Measurements from ENCODE around the gene ZNF516.

Gene ZNF516

GRCh38 chr18:76452357-76452756 is 42.7 kb downstream of the ZNF516 start:
- DNase-seq = peak in 1 of 2 experiments; percentile 63

DNA sequence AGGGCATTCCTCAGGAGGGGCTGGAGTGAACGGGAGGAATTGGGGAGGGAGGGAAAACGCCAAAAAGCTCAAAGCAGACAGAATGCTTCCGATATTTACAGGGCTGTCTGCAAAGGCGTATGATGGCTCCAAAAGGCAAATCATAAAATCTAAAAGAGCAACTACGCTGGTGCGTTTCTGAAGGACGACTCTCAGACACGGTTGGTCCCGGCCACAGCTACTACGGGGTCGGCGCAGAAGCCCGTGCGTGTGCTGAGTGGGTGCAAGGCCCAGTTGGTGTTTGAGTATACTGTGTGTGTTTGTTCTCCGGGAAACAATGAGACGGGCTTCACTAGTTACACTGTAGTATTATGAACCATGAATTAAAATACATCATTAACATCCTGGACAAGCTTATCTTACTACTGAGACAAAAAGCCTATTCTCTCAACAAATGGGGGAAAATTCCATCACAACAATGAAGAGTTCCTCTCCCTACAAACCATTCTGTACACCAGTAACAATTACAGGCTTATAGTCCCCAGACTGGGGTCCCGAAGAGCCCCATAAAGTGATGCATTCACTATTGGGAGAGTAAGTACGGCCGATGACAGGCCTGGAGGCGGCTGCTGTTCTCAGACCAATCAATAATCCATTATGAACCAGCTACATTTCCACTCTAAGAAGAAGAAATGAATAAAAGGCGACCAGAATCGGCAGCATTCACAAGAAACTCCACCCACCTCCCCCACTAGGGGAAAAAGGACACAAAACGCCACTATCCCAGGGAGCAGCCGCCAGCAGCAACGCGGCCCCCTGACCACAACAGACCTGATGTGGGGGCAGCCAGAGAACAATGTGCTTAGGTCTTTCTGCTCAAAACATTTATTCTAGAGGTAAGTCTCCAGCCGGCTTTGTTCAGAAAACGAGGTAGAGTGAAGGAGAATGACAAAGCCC is 43.4 kb downstream of the ZNF516 start:
- DNase-seq = peak in 1 of 2 experiments; percentile 53

DNA sequence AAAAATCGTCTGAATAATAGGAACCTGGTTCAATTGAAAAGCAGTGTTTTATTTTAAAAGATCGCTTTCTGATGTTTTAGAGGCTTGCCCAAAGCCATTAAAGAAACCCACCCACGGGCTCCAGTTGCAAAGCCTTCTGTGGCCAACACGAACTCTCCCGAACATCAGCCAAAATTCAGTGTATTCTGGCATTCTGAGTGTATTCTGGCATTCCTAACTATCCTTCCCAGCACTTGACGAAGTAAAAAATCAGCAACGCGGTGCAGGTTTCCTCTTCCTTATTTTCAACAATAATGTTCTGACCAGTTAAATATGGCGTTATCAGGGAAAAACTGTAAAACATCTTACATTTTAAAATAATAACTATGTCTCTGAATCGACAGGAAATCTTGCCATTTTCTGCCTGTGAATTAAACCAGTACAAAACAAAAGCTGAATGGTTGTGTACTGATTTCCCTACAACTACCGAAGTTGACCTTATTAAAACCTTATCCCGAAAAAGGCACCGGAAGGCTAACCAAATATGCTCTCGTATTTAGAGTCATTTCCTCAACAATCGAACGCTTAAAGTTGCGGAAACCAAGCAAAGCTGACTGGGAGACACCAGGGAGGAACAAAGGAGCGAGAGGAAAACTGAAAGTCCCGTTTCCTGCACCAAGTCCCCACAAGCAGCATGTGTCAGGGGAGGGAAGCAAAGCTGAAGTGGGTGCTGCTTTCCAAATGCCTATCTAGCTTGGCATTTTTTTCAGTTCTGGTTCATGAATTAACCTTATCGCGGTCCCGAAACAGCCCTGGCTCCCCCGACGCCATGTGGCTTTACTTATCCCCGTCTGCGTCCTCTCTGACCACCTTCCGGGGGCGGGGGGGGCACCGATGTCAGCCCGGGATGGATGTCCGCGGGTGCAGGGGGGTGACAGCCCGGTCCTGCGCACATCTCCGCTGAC is 44.3 kb downstream of the ZNF516 start:
- peak in 1 of 2 experiments; percentile 60 for DNase-seq

DNA sequence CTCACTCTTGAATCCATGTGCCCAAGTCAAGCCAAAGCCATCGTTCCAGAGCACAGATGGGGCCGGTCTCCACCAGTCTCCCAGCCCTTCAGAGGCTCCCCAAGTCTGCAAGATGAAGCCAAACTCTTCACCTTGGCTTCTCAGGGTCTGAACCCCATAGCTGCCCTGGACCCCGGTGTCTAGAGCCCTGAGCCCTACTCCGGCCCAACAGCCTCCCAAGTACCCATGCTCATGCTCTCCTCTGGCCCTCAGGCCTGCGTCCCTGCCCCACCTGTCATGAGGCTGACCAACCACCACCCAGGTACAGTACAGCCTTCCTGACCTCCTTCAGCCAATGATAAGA is 46.0 kb downstream of the ZNF516 start:
- DNase-seq = no peak

GRCh38 chr18:76448256-76449110 is 46.6 kb downstream of the ZNF516 start:
- no peak for DNase-seq

- no peak for DNase-seq
Measured at GRCh38 chr18:76447258-76447890, 47.7 kb downstream of the ZNF516 start.

DNA sequence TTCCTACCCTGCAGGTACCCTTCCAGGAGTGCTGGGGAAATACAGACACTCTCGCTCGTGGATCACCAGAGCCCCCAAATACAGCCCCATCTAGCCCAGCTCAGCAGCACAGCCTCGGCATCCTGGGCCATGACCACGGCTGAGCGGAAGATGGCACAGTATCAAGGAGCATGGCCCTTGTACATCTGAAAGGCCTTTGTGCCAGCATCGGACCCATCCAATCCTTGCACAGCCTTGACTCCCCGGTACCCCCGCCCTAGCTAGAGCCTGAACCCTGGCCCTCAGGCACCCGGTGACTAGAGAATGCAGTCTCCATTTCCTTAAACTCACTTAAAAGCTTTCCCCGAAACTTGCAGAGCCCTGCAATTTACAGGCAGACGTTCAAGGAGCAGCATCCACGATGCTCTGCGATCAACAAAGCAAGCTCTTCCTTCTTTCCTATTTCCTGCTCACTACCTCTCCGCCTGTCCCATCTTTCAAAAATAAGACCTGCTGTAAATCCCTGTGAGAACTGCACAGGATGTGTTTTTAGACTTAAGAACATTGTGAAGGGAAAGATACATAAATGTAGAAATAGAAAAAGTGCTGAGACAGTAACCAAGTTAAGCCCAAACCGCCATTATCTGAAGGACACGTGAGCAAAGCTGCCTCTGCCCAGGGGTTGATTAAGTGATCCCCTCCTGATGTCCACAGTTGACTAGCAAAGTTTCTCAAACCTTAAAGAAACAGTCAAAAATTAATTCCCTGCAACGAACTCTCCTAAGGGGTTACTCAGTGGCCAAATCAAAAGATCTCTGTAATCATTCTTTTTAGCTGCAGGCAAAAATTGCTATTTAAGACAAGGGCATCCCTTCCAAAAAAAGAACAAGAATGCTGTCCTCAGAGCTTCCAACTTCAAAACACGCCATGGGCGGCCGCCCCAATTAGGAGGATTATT is 48.5 kb downstream of the ZNF516 start:
- DNase-seq = no peak

GRCh38 chr18:76445741-76446232 is 49.3 kb downstream of the ZNF516 start:
- DNase-seq = no peak

DNA sequence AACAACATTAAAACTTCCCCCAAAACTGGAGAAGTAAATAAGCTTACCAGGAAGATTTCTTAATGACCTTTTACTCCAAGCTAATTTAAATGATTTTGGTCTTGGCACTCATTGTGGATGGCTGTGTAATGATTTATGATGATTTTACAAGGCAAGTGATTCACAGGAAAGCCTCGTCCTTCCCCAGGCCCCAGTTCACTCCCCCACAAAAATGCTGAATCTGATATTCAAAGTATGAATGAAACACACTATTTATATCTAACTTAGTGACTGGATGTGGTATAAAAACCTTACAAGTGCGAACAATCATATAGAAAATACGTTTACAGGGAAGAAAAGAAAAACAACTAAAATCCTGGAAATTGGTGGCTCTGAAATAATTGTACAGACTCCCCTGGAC is 49.8 kb downstream of the ZNF516 start:
- DNase-seq = no peak

DNA sequence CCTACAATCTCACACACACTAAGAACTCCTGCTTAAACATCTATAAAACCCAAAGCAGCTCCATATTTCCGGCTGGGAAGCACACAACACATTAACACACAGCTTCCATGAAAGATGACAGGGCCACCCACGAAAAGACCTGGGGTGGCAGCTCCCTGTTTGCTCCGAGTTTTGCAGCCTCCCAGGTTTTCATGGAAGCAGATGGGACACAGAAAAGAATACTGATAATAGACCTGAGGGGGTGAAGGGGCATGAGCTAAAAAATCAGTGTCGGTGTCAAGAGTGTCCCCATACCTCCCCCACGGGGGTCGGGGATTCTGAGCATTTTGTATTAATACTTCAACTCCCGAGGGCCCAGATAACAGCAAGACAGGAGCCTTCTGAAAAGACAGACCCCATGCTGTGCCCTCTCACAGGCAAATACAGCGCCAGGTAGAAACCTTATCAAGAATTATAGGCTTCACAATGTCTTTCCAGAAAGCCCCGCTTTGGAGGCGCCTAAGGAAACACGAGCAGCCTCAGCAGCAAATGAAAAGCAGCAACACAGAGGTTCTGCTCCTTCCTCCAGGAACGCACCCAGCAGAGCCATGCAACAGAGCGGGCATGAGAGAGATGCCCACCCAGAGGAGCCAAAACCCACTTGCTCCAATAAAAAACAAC is 50.5 kb downstream of the ZNF516 start:
- DNase-seq = no peak

DNA sequence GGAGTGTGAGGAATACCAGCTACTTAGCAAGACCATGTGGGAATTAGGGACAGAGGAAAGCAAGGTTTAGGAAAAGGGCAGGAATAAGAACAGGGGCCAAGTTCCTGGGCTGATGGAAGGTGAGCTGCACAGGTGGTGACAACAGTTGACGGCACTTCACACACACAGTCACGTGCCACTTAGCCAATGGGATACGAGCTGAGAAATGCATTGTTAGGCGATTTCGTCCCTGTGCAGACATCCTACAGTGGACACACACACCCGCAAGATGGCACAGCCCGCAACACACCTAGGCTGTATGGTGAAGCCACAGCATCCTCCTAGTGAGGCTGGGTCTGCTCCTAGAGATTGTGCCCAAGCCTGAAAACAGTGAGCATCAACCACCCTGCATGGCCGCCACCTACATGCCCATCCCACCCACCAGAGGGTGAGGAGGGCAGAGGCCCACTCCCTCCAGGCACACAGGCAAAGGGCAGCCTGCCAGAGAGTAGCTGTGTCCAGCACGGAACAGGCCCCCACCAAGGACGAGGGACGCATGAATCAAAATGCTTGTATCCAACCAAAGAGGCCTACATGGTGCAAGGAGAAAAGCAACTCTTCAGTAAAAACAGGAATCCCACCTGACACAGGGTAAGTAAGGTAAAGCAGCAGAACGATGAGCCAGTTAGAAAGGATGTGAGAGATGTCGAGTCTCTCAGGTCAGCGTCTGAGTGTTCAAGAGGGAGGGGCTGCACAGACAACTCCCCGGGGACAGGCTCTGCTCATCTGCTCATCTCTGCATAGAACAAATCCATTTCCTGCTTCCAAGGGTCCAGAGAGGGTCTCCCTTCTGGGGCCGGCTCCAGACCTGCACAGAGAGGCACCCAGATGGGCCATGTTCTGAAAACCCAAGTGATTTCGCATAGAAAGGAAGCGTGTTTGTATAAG is 51.3 kb downstream of the ZNF516 start:
- no peak for DNase-seq

GRCh38 chr18:76442413-76443171 is 52.5 kb downstream of the ZNF516 start:
- DNase-seq = no peak

DNA sequence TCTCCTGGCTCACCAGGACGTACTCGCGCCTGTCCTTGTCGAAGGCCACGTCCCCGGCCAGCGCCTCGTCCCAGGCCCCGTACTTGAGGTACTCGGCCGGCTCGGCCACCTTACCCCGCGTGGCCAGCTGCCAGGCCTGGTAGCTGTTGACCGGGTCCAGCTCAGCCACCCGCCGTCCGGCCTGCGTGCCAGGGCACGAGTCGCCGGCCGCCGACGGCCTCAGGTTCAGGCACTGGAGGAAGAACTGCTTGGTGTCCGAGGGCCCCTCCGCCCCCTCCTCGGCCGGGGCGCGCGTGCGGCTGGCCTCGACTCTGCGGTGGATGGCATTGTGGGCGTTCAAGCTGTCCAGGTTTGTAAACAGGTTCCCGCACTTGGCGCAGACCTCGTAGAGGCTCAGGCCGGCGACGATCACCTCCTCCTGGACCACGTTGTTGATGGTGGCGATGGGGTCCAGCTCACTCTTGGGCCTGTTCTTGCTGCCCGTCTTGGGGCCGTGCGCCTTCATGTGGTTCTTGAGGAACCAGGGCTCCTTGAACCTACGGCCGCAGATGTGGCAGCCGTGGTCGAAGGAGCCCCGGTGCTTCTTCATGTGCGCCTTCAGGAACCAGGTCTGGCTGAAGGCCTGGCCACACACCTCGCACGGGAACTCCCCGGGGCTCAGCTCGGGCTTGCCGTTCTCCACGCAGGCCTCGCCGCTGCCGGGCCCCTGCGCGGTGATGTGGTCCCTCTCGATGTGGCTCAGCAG is 53.2 kb downstream of the ZNF516 start:
- DNase-seq = no peak

GRCh38 chr18:76441002-76441667 is 53.9 kb downstream of the ZNF516 start:
- no peak for DNase-seq

GRCh38 chr18:76437910-76438309 is 57.1 kb downstream of the ZNF516 start:
- no peak for DNase-seq

- DNase-seq = no peak
Measured at GRCh38 chr18:76437011-76437410, 58.0 kb downstream of the ZNF516 start.

DNA sequence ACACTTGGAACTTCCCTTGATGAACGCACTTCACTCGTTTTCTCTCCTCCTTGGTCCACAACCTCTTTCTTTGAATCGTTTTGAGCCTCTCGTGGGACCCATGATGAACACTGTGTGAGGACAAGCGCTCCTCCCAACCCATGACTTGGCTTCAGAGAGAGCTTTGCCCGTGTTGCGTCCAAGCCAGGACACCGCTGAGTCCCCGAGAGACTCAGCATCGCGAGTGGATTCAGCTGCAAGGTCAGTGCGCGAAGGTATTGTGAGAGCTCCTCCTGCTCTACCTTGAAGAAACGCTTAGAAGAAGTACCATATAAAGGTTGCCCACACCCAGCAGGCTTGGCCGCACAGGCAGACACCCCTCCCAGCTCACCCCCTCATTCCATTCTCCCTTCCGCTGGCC is 58.7 kb downstream of the ZNF516 start:
- no peak for DNase-seq
